GM19099 (cell line): ENCODE measurements around the gene LRRC4C.

Experiments
- POLR2A ChIP-seq: IDR thresholded peaks from 3 replicates; pipeline ENCODE4 v1.6.1; 2011; ENCODE audit warnings: low read depth; ENCODE audit not compliant: insufficient read length; ENCODE audit errors: extremely low read depth

LRRC4C gene

DNA sequence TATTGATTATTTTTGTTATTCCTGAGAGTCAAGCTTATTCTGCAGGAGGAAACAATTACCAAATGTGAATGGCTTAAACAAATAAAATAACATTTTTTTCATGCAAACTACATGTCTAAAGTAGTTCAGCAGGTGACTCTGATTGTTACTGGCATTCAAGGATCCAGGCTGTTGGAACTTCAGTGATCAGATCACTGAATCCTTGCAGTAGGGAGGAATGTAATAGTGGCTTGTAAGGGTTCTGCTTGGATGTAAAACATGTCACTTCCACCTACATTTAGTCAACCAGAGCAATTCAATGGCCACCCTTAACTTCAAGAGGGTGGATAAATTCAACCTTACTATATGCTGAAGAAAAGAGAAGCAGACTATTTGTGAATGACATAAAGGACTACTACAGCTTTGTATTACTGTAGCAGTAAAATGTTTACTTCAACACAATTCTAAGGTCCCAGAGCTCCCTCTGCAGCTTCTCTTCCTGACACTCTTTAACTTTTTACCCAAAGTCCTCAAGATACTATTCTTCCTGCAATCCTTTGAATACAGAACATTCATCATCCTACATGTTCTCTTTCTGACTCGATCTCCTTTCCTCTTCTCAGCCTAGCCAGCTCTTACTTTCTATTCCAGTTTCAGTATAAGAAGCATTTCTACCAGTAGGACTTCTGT lies 284.0 kb downstream of the LRRC4C start:
- no peak for TF ChIP-seq POLR2A

GRCh38 chr11:41146326-41146725 lies 313.1 kb downstream of the LRRC4C start:
- no peak for TF ChIP-seq POLR2A

DNA sequence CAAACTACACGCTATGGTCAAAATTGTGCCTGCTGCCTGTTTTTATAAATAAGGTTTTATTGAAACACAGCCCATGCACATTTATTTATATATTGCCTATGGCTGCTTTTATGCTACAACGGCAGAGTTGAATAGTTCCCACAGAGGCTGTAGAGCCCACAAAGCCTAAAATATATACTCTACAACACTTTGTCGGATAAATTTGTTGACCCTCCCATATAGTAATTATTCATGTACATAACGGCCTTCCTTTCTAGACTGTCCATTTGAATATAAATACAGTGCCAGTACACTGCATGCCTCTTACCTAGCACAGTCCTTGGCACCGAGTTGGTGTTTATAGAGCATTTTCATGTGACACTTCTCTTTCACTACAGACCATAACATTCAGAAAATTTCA lies 314.0 kb downstream of the LRRC4C start:
- TF ChIP-seq POLR2A, result no peak

- TF ChIP-seq POLR2A, result no peak
Observed at GRCh38 chr11:41134971-41135370, 324.5 kb downstream of the LRRC4C start.

- TF ChIP-seq POLR2A, result no peak
Observed at GRCh38 chr11:41133023-41133422, 326.4 kb downstream of the LRRC4C start.

GRCh38 chr11:41121600-41121999 lies 337.9 kb downstream of the LRRC4C start:
- no peak for TF ChIP-seq POLR2A

GRCh38 chr11:41119484-41119883 lies 340.0 kb downstream of the LRRC4C start:
- no peak for TF ChIP-seq POLR2A

DNA sequence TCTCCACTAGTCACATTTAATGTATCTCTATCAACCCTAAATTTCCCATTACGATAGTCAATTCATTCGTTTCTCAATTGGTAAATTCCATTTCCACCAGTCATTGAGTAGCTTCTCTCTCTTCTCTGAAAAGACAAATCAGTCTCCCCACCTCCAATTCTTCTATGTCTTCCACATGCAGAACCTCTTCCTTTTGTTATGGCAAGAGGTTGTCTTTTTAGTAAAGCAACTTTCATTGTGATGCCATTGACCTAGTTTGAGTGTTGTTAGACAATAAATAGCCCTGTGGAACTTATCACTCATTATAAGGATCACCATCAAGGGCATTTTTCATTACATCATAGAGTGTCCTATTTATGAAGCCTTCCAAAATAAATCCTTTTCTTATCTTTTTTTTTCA lies 340.9 kb downstream of the LRRC4C start:
- no peak for TF ChIP-seq POLR2A

DNA sequence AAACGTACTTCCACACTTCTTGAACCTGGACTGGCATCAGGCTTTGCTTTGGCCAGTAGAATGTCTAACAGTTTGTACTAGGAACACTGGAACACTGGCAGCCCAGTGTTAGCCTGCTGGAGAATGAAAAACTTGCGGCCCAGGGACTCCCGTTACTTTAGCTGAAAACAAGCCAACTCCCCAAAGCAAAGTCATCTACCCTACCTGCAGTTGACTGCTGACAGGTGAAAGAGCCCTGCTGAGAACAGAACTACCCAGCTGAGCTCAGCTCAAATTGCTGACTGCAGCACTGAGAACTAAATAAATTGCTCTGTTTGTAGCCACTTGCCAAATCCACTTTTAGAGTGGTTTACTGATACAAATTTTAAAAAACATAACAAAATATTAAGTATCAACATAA lies 342.5 kb downstream of the LRRC4C start:
- no peak for TF ChIP-seq POLR2A

DNA sequence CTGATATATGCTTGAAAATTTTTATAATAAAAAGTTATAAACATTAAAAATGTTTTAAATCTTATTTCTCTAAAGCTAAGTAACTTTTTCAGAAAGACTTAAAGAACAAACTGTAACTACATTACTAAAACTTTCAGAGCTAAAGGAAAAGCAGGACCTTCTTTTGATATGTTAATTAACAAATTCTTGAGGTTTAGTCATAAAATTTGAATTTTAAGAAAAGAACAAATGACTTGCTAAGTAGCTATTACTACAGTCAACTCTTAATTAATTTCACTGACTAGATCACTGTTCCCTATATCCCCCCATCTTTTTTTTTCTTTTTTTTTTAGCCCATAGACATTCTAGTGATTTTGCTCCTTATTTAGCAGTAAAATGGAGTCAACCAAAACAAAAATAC lies 344.4 kb downstream of the LRRC4C start:
- TF ChIP-seq POLR2A, result no peak

- no peak for TF ChIP-seq POLR2A
Observed at GRCh38 chr11:41113160-41113559, 346.3 kb downstream of the LRRC4C start.

DNA sequence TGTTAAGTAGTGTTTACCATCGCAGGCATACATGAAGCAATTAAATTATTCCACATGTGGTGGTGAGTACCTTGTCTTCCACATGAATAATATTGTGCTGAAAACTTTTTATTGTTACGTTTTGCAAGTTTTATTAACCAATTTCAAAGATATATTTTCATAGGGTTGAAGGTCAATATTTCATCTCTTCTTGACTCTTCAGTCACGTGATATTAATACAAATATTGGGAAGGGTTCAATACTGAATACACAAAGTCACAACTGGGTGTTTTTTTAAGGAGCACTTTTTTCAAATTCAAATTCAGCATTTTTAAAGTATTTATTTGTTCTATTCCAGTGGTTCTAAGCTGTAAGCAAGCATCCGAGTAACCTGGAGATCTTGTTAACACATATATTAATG lies 348.9 kb downstream of the LRRC4C start:
- TF ChIP-seq POLR2A, result no peak

- TF ChIP-seq POLR2A, result no peak
Observed at GRCh38 chr11:41102471-41102870, 357.0 kb downstream of the LRRC4C start.

DNA sequence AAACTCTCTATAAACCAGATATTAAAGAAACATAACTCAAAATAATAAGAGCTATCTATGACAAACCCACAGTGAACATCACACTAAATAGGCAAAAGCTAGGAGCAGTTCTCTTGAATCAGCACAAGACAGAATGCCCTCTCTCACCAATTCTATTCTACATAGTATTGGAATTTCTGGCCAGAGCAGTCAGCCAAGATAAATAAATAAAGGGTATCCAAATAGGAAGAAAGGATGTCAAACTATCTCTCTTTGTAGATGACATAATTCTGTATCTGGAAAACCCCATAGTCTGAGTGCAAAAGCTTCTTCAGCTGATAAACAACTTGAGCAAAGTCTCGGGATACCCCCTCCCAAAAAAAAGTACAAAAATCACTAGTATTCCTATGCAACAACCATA lies 359.8 kb downstream of the LRRC4C start:
- no peak for TF ChIP-seq POLR2A

- no peak for TF ChIP-seq POLR2A
Observed at GRCh38 chr11:41085123-41085522, 374.3 kb downstream of the LRRC4C start.

- no peak for TF ChIP-seq POLR2A
Observed at GRCh38 chr11:41081756-41082285, 377.6 kb downstream of the LRRC4C start.

GRCh38 chr11:41074318-41074717 lies 385.1 kb downstream of the LRRC4C start:
- no peak for TF ChIP-seq POLR2A
